Duodenal mucosa (tissue), 2 donors: Measurements from ENCODE around the gene HEATR5A.
"Not testable (repeated sequence)": the region's sequence is repeated elsewhere in the genome, so short reads cannot be mapped to it uniquely, and the experiment has no call there.

Source experiments
- H3K27ac ChIP-seq: one replicate; pipeline ENCODE4 v1.7.0; 2013; ENCODE audit warnings: low read depth, low read length
- H3K27me3 ChIP-seq, 2 donors: one replicate each; pipeline ENCODE4 v1.7.0; 2013; ENCODE audit warnings: low read length in 2 of 2, control low read depth in 1 of 2; ENCODE audit not compliant: insufficient read depth in 2 of 2, control insufficient read depth in 1 of 2
- H3K36me3 ChIP-seq, 2 donors: one replicate each; pipeline ENCODE4 v1.7.0; 2013; ENCODE audit warnings: low read length in 2 of 2, control low read depth in 1 of 2; ENCODE audit not compliant: insufficient read depth in 2 of 2, control insufficient read depth in 1 of 2
- H3K4me1 ChIP-seq, 2 donors: one replicate each; pipeline ENCODE4 v1.7.0; 2013; ENCODE audit warnings: low read length in 2 of 2, control low read depth in 1 of 2; ENCODE audit not compliant: insufficient read depth in 2 of 2, control insufficient read depth in 1 of 2
- H3K4me3 ChIP-seq, 2 donors: one replicate each; pipeline ENCODE4 v1.7.0; 2013; ENCODE audit warnings: low read length in 2 of 2, low read depth in 1 of 2
- H3K9ac ChIP-seq, 2 donors: one replicate each; pipeline ENCODE4 v1.7.0; 2013; ENCODE audit warnings: low read length in 2 of 2, low read depth in 1 of 2
- H3K9me3 ChIP-seq, 2 donors: one replicate each; pipeline ENCODE4 v1.7.0; 2013; ENCODE audit warnings: low read length in 2 of 2, control low read depth in 1 of 2; ENCODE audit not compliant: control insufficient read depth in 1 of 2

Gene HEATR5A

DNA sequence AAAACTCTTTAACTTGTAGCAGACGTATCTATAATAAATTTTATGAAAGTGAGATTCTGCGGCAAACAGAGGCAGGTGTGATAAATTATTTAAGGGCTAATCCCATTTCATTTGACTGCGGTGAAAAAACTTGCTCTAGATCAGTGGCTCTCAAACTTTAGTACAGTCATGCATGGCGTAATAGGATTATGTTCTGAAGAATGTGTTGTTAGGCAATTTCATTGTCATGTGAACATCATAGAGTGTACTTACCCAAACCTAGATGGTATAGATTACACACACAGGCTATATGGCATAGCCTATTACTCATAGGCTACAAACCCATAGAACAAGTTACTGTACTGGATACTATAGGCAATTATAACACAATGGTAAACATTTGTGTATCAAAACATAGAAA is 83.7 kb downstream of the HEATR5A start:
- Histone ChIP-seq H3K27me3 (no peaks in the 10 kb centered on the region), H3K27ac (no peak overlapping the region), H3K9me3 (no peaks in the 10 kb centered on the region), H3K4me1 (peaks cover 3% of the 10 kb centered on the region in 2 donors), H3K4me3 (no peak overlapping the region), H3K36me3 (peaks cover 0 to 23% of the 10 kb centered on the region in 2 donors), H3K9ac (no peak overlapping the region)

DNA sequence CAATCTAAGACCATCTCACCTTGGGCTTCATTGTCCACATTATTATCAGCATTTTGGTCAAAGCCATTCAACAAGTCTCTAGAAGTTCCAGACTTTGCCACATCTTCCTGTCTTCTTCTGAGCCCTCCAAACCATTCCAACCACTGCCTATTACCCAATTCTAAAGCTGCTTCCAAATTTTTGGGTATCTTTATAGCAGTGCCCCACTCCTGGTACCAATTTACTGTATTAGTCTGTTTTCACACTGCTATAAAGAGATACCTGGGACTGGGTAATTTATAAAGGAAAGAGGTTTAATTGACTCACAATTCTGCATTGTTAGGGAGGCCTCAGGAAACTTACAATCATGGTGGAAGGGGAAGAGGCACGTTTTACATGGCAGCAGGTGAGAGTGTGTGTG is 89.0 kb downstream of the HEATR5A start:
- H3K4me1 ChIP-seq, H3K9me3 ChIP-seq, H3K27ac ChIP-seq, H3K9ac ChIP-seq, H3K27me3 ChIP-seq, H3K4me3 ChIP-seq: not testable (repeated sequence)
- peaks cover 0 to 19% of the 10 kb centered on the region in 2 donors for H3K36me3 ChIP-seq

DNA sequence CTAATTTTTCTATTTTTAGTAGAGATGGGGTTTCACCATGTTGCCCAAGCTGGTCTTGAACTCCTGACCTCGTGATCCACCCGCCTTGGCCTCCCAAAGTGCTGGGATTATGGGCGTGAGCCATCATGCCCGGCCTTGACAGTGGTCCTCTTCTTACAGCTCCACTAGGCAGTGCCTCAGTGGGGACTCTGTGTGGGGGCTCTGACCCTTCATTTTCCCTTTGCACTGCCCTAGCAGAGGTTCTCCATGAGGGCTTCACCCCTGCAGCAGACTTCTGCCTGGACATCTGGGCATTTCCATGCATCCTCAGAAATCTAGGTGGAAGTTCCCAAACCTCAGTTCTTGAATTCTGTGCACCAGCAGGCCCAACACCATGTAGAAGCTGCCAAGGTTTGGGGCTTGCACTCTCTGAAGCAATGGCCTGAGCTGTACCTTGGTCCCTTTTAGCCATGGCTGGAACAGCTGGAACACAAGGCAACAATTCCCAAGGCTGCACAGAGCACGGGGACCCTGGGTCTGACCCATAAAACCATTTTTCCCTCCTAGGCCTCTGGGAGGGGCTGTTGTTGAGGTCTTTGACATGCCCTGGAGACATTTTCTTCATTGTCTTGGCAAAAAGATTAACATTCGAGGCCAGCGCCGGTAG is 90.4 kb downstream of the HEATR5A start:
- H3K9me3 ChIP-seq, H3K9ac ChIP-seq, H3K27me3 ChIP-seq, H3K4me1 ChIP-seq, H3K27ac ChIP-seq, H3K4me3 ChIP-seq: not testable (repeated sequence)
- peaks cover 0 to 19% of the 10 kb centered on the region in 2 donors for H3K36me3 ChIP-seq

DNA sequence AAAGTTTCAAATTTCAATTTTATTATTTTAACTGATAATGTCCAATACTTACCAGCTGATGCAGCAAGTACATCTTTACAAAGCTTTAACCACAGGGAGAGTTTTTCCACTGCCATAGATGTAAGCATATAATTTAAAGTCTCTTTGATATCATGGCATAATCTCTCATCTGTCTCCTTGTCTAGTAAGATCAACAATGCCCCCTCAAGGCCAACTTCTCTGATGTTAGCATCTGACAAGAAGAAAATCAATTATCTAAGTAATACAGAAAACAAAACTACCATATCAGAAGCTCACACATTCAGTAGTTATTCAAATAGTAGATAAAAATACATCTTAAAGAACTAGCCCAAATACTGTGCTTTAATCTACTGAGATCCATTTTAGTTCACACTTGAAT is 94.2 kb downstream of the HEATR5A start:
- peaks cover 6 to 7% of the 10 kb centered on the region in 2 donors for H3K9me3 ChIP-seq
- no peaks in the 10 kb centered on the region for H3K4me1 ChIP-seq
- no peaks in the 10 kb centered on the region for H3K27me3 ChIP-seq
- no peak overlapping the region for H3K9ac ChIP-seq
- H3K27ac ChIP-seq: no peak overlapping the region
- H3K4me3 ChIP-seq: no peak overlapping the region
- H3K36me3 ChIP-seq: peaks cover 7 to 12% of the 10 kb centered on the region in 2 donors

DNA sequence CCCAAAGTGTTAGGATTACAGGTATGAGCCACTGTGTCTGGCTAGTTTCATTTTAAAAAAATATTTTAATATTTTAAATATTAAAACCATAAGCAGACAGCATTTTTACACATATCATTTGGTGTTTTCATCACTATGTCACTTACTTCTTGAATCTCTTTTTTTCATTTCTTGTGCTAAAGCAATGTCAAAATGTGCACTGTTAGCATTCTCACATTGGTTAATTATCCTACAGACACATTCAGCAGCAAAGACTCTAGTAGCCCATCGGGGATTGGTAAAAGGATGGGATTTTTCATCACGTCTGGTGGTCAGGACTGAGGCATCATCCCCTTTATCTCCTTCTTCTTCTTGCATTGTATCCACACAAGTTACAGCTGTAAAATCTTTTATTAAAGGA is 96.9 kb downstream of the HEATR5A start:
- Histone ChIP-seq H3K9me3 (no peaks in the 10 kb centered on the region), H3K4me1 (no peaks in the 10 kb centered on the region), H3K4me3 (no peak overlapping the region), H3K27me3 (no peaks in the 10 kb centered on the region), H3K9ac (no peak overlapping the region), H3K27ac (no peak overlapping the region), H3K36me3 (peaks cover 10 to 13% of the 10 kb centered on the region in 2 donors)

DNA sequence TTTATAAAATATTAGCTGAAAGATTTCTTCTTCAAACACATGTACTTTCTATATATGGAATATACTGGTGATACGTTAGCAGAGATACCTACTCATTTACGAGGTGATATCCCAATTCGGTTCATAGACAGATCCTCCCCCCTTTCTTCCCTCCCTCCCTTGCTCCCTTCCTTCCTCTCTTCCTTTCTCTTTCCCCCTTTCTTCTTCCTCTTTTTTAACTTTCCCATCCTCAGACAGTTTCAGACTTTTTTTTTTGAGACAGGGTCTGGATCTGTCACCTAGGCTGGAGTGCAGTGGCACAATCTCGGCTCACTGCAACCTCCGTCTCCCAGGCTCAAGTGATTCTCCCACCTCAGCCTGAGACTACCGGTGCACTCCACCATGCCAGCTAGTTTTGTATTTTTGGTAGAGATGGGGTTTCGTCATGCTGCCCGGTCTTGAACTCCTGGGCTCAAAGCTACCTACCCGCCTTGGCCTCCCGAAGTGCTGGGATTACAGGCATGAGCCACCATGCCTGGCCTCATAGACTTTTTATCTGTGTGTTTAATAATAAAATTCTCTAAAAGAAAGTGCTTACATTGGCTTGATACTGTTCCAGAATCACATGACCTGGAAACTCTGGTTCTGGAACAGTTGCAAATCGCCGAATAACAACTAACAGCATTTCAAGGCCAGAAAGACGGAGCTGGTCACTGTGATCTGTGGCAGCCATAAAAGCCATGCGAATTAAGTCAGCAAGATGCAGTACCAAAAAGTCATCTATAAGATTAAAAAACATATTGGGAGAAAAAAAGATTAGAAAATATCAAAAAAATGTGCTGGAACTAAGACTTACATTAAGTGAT is 99.2 kb downstream of the HEATR5A start:
- no peak overlapping the region for H3K9ac ChIP-seq
- no peak overlapping the region for H3K4me3 ChIP-seq
- H3K4me1 ChIP-seq: no peaks in the 10 kb centered on the region
- peaks cover 10 to 15% of the 10 kb centered on the region in 2 donors for H3K36me3 ChIP-seq
- H3K27ac ChIP-seq: no peak overlapping the region
- no peaks in the 10 kb centered on the region for H3K27me3 ChIP-seq
- H3K9me3 ChIP-seq: no peaks in the 10 kb centered on the region

DNA sequence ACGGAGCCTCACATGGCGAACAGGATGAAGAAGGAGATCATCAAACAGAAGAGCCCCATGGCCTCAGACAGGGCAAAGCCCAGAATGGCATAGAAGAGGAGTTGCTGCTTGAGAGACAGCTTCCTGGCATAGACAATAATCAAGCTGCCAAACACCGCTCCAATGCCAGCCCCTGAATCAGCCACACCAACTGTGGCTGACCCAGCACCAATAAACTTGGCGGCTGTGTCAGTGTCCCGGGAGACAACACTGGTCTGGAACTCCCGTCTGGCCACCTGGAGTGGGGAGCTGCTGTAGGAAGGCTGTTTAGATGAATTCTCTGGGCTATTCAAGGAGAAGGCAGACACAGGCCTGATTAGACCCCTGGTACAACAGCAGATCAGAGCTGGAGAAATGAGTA is 100.1 kb downstream of the HEATR5A start:
- no peak overlapping the region for H3K4me3 ChIP-seq
- no peaks in the 10 kb centered on the region for H3K27me3 ChIP-seq
- no peaks in the 10 kb centered on the region for H3K9me3 ChIP-seq
- no peaks in the 10 kb centered on the region for H3K4me1 ChIP-seq
- no peak overlapping the region for H3K9ac ChIP-seq
- no peak overlapping the region for H3K27ac ChIP-seq
- H3K36me3 ChIP-seq: peaks cover 10 to 20% of the 10 kb centered on the region in 2 donors

DNA sequence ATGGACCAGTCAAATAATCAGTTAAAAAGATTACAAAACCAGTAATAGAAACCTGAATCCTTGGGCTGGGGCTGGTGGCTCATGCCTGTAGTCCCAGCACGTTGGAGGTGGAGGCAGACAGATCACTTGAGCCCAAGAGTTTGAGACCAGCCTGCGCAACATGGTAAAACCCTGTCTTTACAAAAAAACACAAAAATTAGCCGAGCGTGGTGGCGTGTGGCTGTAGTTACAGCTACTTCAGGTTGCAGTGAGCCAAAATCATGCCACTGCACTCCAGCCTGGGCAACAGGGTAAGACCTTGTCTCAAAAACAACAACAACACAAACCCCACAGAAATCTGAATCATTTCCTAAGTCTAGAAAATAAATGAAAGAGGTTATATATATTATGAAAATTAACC is 100.6 kb downstream of the HEATR5A start:
- no peak overlapping the region for H3K4me3 ChIP-seq
- H3K27ac ChIP-seq: no peak overlapping the region
- no peak overlapping the region for H3K9ac ChIP-seq

DNA sequence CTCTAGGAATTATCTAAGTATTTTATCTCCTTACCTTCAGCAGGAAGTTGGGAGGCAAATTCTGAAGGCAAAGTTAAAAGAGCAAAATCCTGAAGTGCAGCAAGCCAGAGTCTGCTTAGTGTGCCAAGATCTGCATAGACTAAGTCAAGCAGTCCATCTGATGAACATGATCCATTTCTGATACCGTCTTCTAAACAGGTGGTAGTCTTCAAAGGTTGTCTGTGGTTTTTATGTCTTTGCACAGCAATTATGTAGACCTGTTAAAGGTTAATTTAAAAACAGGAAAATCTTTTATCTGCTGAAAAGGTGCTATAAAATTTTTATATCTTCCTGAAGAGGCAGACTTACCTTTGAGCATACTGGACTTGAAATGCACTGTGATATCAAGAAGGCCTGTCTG is 107.4 kb downstream of the HEATR5A start:
- Histone ChIP-seq H3K4me1 (peaks cover 0 to 8% of the 10 kb centered on the region in 2 donors), H3K27ac (no peak overlapping the region), H3K36me3 (peaks cover 5 to 26% of the 10 kb centered on the region in 2 donors), H3K9ac (no peak overlapping the region), H3K4me3 (peak overlapping the region in 1 of 2 donors; percentile 1), H3K9me3 (no peaks in the 10 kb centered on the region), H3K27me3 (no peaks in the 10 kb centered on the region)

More for the DNA sequence above, 100.6 kb downstream of the HEATR5A start:
- Histone ChIP-seq H3K36me3 (peaks cover 10 to 25% of the 10 kb centered on the region in 2 donors), H3K9me3 (no peaks in the 10 kb centered on the region), H3K4me1 (no peaks in the 10 kb centered on the region), H3K27me3 (no peaks in the 10 kb centered on the region)

DNA sequence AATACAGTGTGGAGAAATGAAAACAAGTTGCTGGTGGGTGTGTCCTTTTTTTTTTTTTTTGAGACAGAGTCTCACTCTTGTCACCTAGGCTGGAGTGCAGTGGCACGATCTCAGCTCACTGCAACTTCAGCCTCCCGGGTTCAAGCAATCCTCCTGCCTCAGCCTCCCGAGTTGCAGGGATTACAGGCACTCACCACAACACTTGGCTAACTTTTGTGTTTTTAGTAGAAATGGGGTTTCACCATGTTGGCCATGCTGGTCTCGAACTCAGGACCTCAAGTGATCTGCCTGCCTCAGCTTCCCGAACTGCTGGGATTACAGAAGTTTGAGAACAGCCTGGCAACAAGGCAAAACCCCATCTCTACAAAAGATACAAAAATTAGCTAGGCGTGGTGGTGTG is 108.0 kb downstream of the HEATR5A start:
- H3K36me3 ChIP-seq: peaks cover 5 to 26% of the 10 kb centered on the region in 2 donors
- not testable (repeated sequence) for H3K27me3 ChIP-seq, H3K27ac ChIP-seq, H3K9me3 ChIP-seq, H3K4me3 ChIP-seq, H3K9ac ChIP-seq
- peaks cover 0 to 12% of the 10 kb centered on the region in 2 donors for H3K4me1 ChIP-seq
